Activated CD4-positive, alpha-beta memory T cell treated with anti-CD3 and anti-CD28 coated beads for 36 hours (primary cell): ENCODE measurements around the gene CAPN2. TPM values are rescaled to one million over a fixed set of nuclear protein-coding genes. Genes with fewer than 3 reads are reported as not detected.
"Not testable (repeated sequence)": the region's sequence is repeated elsewhere in the genome, so short reads cannot be mapped to it uniquely, and the experiment has no call there.

ENCODE experiments used
- CTCF ChIA-PET: fragments of 350-600 bp; sonication (Branson Sonifier 250); formaldehyde crosslinking; loops from one replicate; lab custom pipeline; 2021; ENCODE audit warnings: antibody characterized with exemption, inconsistent platforms; lab: Charles Lee
- POLR2A ChIA-PET: fragments of 350-600 bp; sonication (Branson Sonifier 250); formaldehyde crosslinking; loops from one replicate; lab custom pipeline; 2021; ENCODE audit warnings: antibody characterized with exemption; lab: Charles Lee
- DNase-seq: peaks from one replicate; pipeline ENCODE4 v3.0.0-alpha.2; 2020
- H3K27ac Mint-ChIP-seq: one replicate; pipeline ENCODE4 v1.8.0; 2021; ENCODE audit warnings: mixed read lengths
- H3K27me3 Mint-ChIP-seq: one replicate; pipeline ENCODE4 v1.8.0; 2021; ENCODE audit warnings: mixed read lengths
- H3K36me3 Mint-ChIP-seq: one replicate; pipeline ENCODE4 v1.8.0; 2021; ENCODE audit warnings: mixed read lengths
- H3K4me1 Mint-ChIP-seq: one replicate; pipeline ENCODE4 v1.8.0; 2021; ENCODE audit warnings: low read depth, mixed read lengths
- H3K4me3 Mint-ChIP-seq: one replicate; pipeline ENCODE4 v1.8.0; 2021; ENCODE audit warnings: mild to moderate bottlenecking, mixed read lengths
- H3K9me3 Mint-ChIP-seq: one replicate; pipeline ENCODE4 v1.8.0; 2021; ENCODE audit warnings: mixed read lengths
- intact Hi-C: fragments of 100-400 bp; cut with micrococcal nuclease; formaldehyde crosslinking; loops from one replicate; pipeline ENCODE4 v1.15.1; 2023
- total RNA-seq, 2 experiments: library from RNA; stranded (reverse); gene quantifications; one replicate each; pipeline ENCODE4 v1.2.3, GENCODE V29; 2021

The CAPN2 gene
- total RNA-seq, 2 experiments from 2014 or later, result 61.2 to 64.5 TPM

- Mint-ChIP-seq H3K27me3 (no peaks in the 10 kb centered on the region), H3K4me3 (no peak overlapping the region), H3K36me3 (peaks cover 35% of the 10 kb centered on the region), H3K4me1 (peaks cover 32% of the 10 kb centered on the region), H3K27ac (no peak overlapping the region), H3K9me3 (no peaks in the 10 kb centered on the region)
- intact Hi-C loops, result loop anchor here (2.0 kb wide), 1 partner anchor 21 kb away; no protein-coding TSS in a partner anchor
- POLR2A ChIA-PET, result interaction anchor here (1.5 to 1.6 kb wide), 2 partner anchors 20 to 34 kb away, joined by 3 to 6 read pairs; partner anchors contain the start of gene TP53BP2
- CTCF ChIA-PET, result interaction anchor here (0.7 to 1.8 kb wide), 12 partner anchors 9 to 681 kb away, joined by 3 to 13 read pairs (median 4); partner anchors contain the start of gene TP53BP2
- DNase-seq, result no peak
These were observed 99.3 kb downstream of the CAPN2 start for GRCh38 chr1:223811634-223812101.

- ChIA-PET POLR2A (interaction anchor here (1.5 kb wide), 1 partner anchor 32 kb away, joined by 10 read pairs; the partner anchor contains the start of gene TP53BP2), CTCF (interaction anchor here (1.3 kb wide), 1 partner anchor 64 kb away, joined by 5 read pairs; no protein-coding TSS in a partner anchor)
- intact Hi-C loops, result no loop called here
- no peaks in the 10 kb centered on the region for H3K9me3 Mint-ChIP-seq
- H3K4me1 Mint-ChIP-seq, result peaks cover 34% of the 10 kb centered on the region
- H3K36me3 Mint-ChIP-seq, result peaks cover 25% of the 10 kb centered on the region
- no peak overlapping the region for H3K4me3 Mint-ChIP-seq
- no peaks in the 10 kb centered on the region for H3K27me3 Mint-ChIP-seq
- peak overlapping the region; percentile 15 for H3K27ac Mint-ChIP-seq
- DNase-seq, result no peak
These were observed 101.3 kb downstream of the CAPN2 start for GRCh38 chr1:223813645-223814044.

- peak overlapping the region; percentile 16 for H3K27ac Mint-ChIP-seq
- DNase-seq, result no peak
- intact Hi-C loops, result no loop called here
- H3K36me3 Mint-ChIP-seq, result peaks cover 33% of the 10 kb centered on the region
- ChIA-PET POLR2A (no interaction called here), CTCF (interaction anchor here (1.0 kb wide), 1 partner anchor 11 kb away, joined by 3 read pairs; no protein-coding TSS in a partner anchor)
- no peaks in the 10 kb centered on the region for H3K27me3 Mint-ChIP-seq
- no peak overlapping the region for H3K4me3 Mint-ChIP-seq
- no peaks in the 10 kb centered on the region for H3K9me3 Mint-ChIP-seq
- peaks cover 36% of the 10 kb centered on the region for H3K4me1 Mint-ChIP-seq
These were observed 102.9 kb downstream of the CAPN2 start for GRCh38 chr1:223815020-223815853.

GRCh38 chr1:223815865-223816264 is 103.5 kb downstream of the CAPN2 start:
- Mint-ChIP-seq H3K36me3 (peaks cover 40% of the 10 kb centered on the region), H3K27me3 (no peaks in the 10 kb centered on the region), H3K4me3 (no peak overlapping the region), H3K27ac (no peak overlapping the region), H3K9me3 (no peaks in the 10 kb centered on the region), H3K4me1 (peaks cover 39% of the 10 kb centered on the region)
- intact Hi-C loops, result no loop called here
- DNase-seq, result no peak
- ChIA-PET POLR2A (no interaction called here), CTCF (interaction anchor here (1.0 kb wide), 1 partner anchor 12 kb away, joined by 3 read pairs; no protein-coding TSS in a partner anchor)

GRCh38 chr1:223817265-223817664 is 104.9 kb downstream of the CAPN2 start:
- CTCF ChIA-PET, POLR2A ChIA-PET, H3K27me3 Mint-ChIP-seq, H3K4me3 Mint-ChIP-seq, H3K27ac Mint-ChIP-seq, DNase-seq, intact Hi-C loops, H3K9me3 Mint-ChIP-seq: not testable (repeated sequence)
- peaks cover 44% of the 10 kb centered on the region for H3K4me1 Mint-ChIP-seq
- peaks cover 41% of the 10 kb centered on the region for H3K36me3 Mint-ChIP-seq

GRCh38 chr1:223819730-223820514 is 107.6 kb downstream of the CAPN2 start:
- ChIA-PET CTCF (interaction anchor here (0.6 to 1.9 kb wide), 5 partner anchors 8 to 232 kb away, joined by 3 to 8 read pairs (median 3); partner anchors contain the start of gene TP53BP2), POLR2A (interaction anchor here (1.2 kb wide), 1 partner anchor 10 kb away, joined by 3 read pairs; no protein-coding TSS in a partner anchor)
- peaks cover 22% of the 10 kb centered on the region for H3K36me3 Mint-ChIP-seq
- intact Hi-C loops, result no loop called here
- peaks cover 48% of the 10 kb centered on the region for H3K4me1 Mint-ChIP-seq
- no peak for DNase-seq
- H3K9me3 Mint-ChIP-seq, result no peaks in the 10 kb centered on the region
- no peak overlapping the region for H3K4me3 Mint-ChIP-seq
- H3K27ac Mint-ChIP-seq, result peak overlapping the region; percentile 19
- H3K27me3 Mint-ChIP-seq, result no peaks in the 10 kb centered on the region

- no peak for DNase-seq
- intact Hi-C loops, result no loop called here
- H3K4me1 Mint-ChIP-seq, result peaks cover 48% of the 10 kb centered on the region
- no peaks in the 10 kb centered on the region for H3K9me3 Mint-ChIP-seq
- H3K4me3 Mint-ChIP-seq, result no peak overlapping the region
- H3K27me3 Mint-ChIP-seq, result no peaks in the 10 kb centered on the region
- H3K27ac Mint-ChIP-seq, result peak overlapping the region; percentile 19
- ChIA-PET POLR2A (interaction anchor here (1.2 kb wide), 1 partner anchor 10 kb away, joined by 3 read pairs; no protein-coding TSS in a partner anchor), CTCF (interaction anchor here (0.6 to 1.9 kb wide), 4 partner anchors 9 to 71 kb away, joined by 3 to 8 read pairs (median 4); partner anchors contain the start of gene TP53BP2)
- H3K36me3 Mint-ChIP-seq, result peaks cover 22% of the 10 kb centered on the region
These were observed 108.1 kb downstream of the CAPN2 start for GRCh38 chr1:223820515-223820858.

GRCh38 chr1:223820971-223821370 is 108.6 kb downstream of the CAPN2 start:
- Mint-ChIP-seq H3K9me3 (no peaks in the 10 kb centered on the region), H3K4me3 (no peak overlapping the region), H3K27me3 (no peaks in the 10 kb centered on the region), H3K36me3 (peaks cover 22% of the 10 kb centered on the region), H3K27ac (no peak overlapping the region), H3K4me1 (peaks cover 51% of the 10 kb centered on the region)
- ChIA-PET CTCF (interaction anchor here (1.5 to 1.9 kb wide), 2 partner anchors 9 to 72 kb away, joined by 4 to 8 read pairs; no protein-coding TSS in a partner anchor), POLR2A (no interaction called here)
- no peak for DNase-seq
- intact Hi-C loops, result no loop called here

GRCh38 chr1:223824287-223824686 is 111.9 kb downstream of the CAPN2 start:
- no peaks in the 10 kb centered on the region for H3K9me3 Mint-ChIP-seq
- H3K27ac Mint-ChIP-seq, result no peak overlapping the region
- ChIA-PET POLR2A (interaction anchor here (1.0 kb wide), 1 partner anchor 10 kb away, joined by 3 read pairs; no protein-coding TSS in a partner anchor), CTCF (interaction anchor here (1.3 kb wide), 1 partner anchor 13 kb away, joined by 9 read pairs; no protein-coding TSS in a partner anchor)
- DNase-seq, result no peak
- intact Hi-C loops, result no loop called here
- H3K27me3 Mint-ChIP-seq, result no peaks in the 10 kb centered on the region
- H3K4me1 Mint-ChIP-seq, result peaks cover 74% of the 10 kb centered on the region
- H3K4me3 Mint-ChIP-seq, result no peak overlapping the region
- peaks cover 21% of the 10 kb centered on the region for H3K36me3 Mint-ChIP-seq

GRCh38 chr1:223824712-223825111 is 112.4 kb downstream of the CAPN2 start:
- intact Hi-C loops, result no loop called here
- peaks cover 77% of the 10 kb centered on the region for H3K4me1 Mint-ChIP-seq
- H3K27me3 Mint-ChIP-seq, result no peaks in the 10 kb centered on the region
- DNase-seq, result no peak
- H3K27ac Mint-ChIP-seq, result no peak overlapping the region
- peaks cover 19% of the 10 kb centered on the region for H3K36me3 Mint-ChIP-seq
- H3K9me3 Mint-ChIP-seq, result no peaks in the 10 kb centered on the region
- CTCF ChIA-PET, result interaction anchor here (1.3 to 1.4 kb wide), 2 partner anchors 13 to 21 kb away, joined by 4 to 9 read pairs; no protein-coding TSS in a partner anchor
- no peak overlapping the region for H3K4me3 Mint-ChIP-seq
- POLR2A ChIA-PET, result interaction anchor here (1.0 to 2.0 kb wide), 2 partner anchors 9 to 21 kb away, joined by 3 to 5 read pairs; partner anchors contain the start of gene TP53BP2
